AG04450 (cell line): ENCODE data around the gene KCNAB3. TPM values are rescaled to one million over a fixed set of nuclear protein-coding genes. Genes with fewer than 3 reads are reported as not detected.

Experiments
- CTCF ChIA-PET: fragments of 300-600, 350-600 bp; formaldehyde crosslinking; extraction: SDS; loops from one replicate; lab custom pipeline; 2022; ENCODE audit warnings: antibody characterized with exemption, inconsistent platforms; lab: Charles Lee
- POLR2A ChIA-PET: fragments of 350-600 bp; formaldehyde crosslinking; extraction: SDS; loops from one replicate; lab custom pipeline; 2021; ENCODE audit warnings: antibody characterized with exemption, inconsistent platforms; lab: Yijun Ruan, JAX
- DNase-seq: peaks from one replicate; pipeline ENCODE4 v3.0.0-alpha.2; 2011; ENCODE audit warnings: low read depth, low spot score
- H3K27ac ChIP-seq: one replicate; pipeline ENCODE4 v1.5.1; 2012; ENCODE audit warnings: low read depth, low read length, control low read depth
- H3K27me3 ChIP-seq: one replicate; pipeline ENCODE4 v1.6.0; 2012; ENCODE audit warnings: low read length; ENCODE audit not compliant: control insufficient read depth, insufficient read depth
- H3K4me3 ChIP-seq: 2 replicates; pipeline ENCODE4 v1.5.1; 2011; ENCODE audit warnings: mild to moderate bottlenecking, low read depth, low read length, control low read depth
- H3K9me3 ChIP-seq: 2 replicates; pipeline ENCODE4 v1.5.1; 2012; ENCODE audit warnings: low read length; ENCODE audit not compliant: control insufficient read depth, insufficient read depth
- polyA plus RNA-seq: library from polyadenylated mRNA; depleted of rRNA; stranded (reverse); fragments of >200 nt; gene quantifications from 2 replicates; pipeline ENCODE4 v1.2.3, GENCODE V29; 2011
- TF ChIP-seq, protein P1 (sequence below): IDR thresholded peaks from 2 replicates; pipeline ENCODE4 v1.5.1; 2011; ENCODE audit warnings: low read depth, low read length, control low read depth, inconsistent platforms

Gene KCNAB3
- polyA plus RNA-seq, 1 experiment = 2.2 TPM

DNA sequence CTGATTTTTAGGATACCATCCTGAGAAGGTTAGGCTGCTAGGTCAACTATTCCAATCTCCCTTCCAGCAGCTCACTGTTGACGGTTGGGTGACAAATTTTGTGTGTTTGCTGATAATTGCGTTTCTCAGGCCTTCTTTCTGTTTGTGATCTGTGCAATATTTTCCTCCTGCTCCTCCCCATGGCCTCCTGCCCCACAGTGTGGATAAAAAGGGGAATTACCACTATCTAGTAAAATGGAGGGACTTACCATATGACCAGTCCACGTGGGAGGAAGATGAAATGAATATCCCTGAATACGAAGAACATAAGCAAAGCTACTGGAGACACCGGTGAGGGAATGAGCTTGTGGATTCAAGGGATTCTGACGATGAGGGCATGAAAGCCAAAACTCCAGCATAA is 31.9 kb downstream of the KCNAB3 start:
- POLR2A ChIA-PET = interaction anchor here (0.9 kb wide), 1 partner anchor 9 kb away, joined by 3 read pairs; no protein-coding TSS in a partner anchor

DNA sequence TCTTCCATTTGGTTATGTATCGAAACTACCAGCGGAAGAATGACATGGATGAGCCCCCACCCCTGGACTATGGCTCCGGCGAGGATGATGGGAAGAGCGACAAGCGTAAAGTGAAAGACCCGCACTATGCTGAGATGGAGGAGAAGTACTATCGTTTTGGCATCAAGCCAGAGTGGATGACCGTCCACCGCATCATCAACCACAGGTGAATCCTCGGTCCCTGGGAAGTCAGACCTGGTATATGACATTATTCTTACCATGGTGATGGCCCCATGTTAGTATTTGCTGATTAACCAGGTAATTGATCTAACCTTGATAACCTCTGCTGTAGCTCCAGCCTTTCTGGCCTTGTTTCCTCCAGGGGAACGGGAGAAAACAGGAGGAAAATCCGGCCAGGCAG is 32.6 kb downstream of the KCNAB3 start:
- POLR2A ChIA-PET = interaction anchor here (0.6 to 0.9 kb wide), 2 partner anchors 8 to 55 kb away, joined by 3 read pairs; no protein-coding TSS in a partner anchor
- DNase-seq = no peak
- Histone ChIP-seq H3K4me3 (no peak overlapping the region), H3K27me3 (no peaks in the 10 kb centered on the region), H3K27ac (no peak overlapping the region), H3K9me3 (no peaks in the 10 kb centered on the region)
- CTCF ChIA-PET = interaction anchor here (1.0 to 3.2 kb wide), 11 partner anchors 15 to 161 kb away, joined by 3 to 46 read pairs (median 6); partner anchors contain the start of genes KDM6B and RNF227
- TF ChIP-seq, protein P1, sequence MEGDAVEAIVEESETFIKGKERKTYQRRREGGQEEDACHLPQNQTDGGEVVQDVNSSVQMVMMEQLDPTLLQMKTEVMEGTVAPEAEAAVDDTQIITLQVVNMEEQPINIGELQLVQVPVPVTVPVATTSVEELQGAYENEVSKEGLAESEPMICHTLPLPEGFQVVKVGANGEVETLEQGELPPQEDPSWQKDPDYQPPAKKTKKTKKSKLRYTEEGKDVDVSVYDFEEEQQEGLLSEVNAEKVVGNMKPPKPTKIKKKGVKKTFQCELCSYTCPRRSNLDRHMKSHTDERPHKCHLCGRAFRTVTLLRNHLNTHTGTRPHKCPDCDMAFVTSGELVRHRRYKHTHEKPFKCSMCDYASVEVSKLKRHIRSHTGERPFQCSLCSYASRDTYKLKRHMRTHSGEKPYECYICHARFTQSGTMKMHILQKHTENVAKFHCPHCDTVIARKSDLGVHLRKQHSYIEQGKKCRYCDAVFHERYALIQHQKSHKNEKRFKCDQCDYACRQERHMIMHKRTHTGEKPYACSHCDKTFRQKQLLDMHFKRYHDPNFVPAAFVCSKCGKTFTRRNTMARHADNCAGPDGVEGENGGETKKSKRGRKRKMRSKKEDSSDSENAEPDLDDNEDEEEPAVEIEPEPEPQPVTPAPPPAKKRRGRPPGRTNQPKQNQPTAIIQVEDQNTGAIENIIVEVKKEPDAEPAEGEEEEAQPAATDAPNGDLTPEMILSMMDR = no peak

More for the DNA sequence above, 31.9 kb downstream of the KCNAB3 start:
- TF ChIP-seq, protein P1 = peak; percentile 70
- Histone ChIP-seq H3K27ac (no peak overlapping the region), H3K27me3 (no peaks in the 10 kb centered on the region), H3K9me3 (no peaks in the 10 kb centered on the region), H3K4me3 (no peak overlapping the region)
- CTCF ChIA-PET = interaction anchor here (0.6 to 3.2 kb wide), 21 partner anchors 9 to 176 kb away, joined by 3 to 46 read pairs (median 4); partner anchors contain the start of genes KDM6B and RNF227
- DNase-seq = no peak

DNA sequence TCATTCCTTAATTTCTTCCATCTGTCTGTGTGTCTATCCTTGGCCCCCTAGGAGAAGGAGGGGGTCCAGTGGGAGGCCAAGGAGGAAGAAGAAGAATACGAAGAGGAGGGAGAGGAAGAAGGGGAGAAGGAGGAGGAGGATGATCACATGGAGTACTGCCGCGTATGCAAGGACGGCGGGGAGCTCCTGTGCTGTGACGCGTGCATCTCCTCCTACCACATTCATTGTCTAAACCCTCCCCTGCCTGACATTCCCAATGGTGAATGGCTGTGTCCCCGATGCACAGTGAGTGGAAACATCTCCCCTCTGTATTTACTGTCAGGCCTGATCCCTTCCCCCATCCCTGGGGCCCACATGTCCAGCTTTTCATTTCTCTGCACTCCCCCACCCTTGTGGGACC is 34.8 kb downstream of the KCNAB3 start:
- ChIA-PET POLR2A (interaction anchor here (1.0 kb wide), 1 partner anchor 11 kb away, joined by 4 read pairs; no protein-coding TSS in a partner anchor), CTCF (interaction anchor here (1.5 kb wide), 1 partner anchor 147 kb away, joined by 4 read pairs; no protein-coding TSS in a partner anchor)
- TF ChIP-seq, protein P1 = no peak
- H3K4me3 ChIP-seq = no peak overlapping the region
- no peak overlapping the region for H3K27ac ChIP-seq
- no peak for DNase-seq
- no peaks in the 10 kb centered on the region for H3K9me3 ChIP-seq
- H3K27me3 ChIP-seq = no peaks in the 10 kb centered on the region

DNA sequence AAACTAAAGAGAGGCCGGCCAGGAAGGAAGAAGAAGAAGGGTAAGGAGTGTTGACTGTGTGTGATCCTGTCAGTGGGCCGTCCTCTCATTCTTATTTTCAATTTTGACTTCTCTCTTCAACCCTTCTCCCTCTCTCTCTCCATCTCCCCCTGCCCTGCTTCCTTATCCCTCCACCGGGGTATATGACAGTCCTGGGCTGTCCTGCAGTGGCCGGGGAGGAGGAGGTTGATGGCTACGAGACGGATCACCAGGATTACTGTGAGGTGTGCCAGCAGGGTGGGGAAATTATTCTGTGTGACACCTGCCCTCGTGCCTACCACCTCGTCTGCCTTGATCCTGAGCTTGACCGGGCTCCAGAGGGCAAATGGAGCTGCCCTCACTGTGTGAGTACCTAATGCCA is 35.4 kb downstream of the KCNAB3 start:
- POLR2A ChIA-PET = interaction anchor here (1.0 kb wide), 1 partner anchor 10 kb away, joined by 4 read pairs; no protein-coding TSS in a partner anchor
- no peak for DNase-seq
- no peaks in the 10 kb centered on the region for H3K9me3 ChIP-seq
- no peak overlapping the region for H3K27ac ChIP-seq
- TF ChIP-seq, protein P1 = no peak
- no peaks in the 10 kb centered on the region for H3K27me3 ChIP-seq
- CTCF ChIA-PET = no interaction called here
- H3K4me3 ChIP-seq = no peak overlapping the region

- ChIA-PET CTCF (no interaction called here), POLR2A (no interaction called here)
- H3K27me3 ChIP-seq = no peaks in the 10 kb centered on the region
- no peak overlapping the region for H3K27ac ChIP-seq
- TF ChIP-seq, protein P1 = no peak
- DNase-seq = no peak
- no peak overlapping the region for H3K4me3 ChIP-seq
- H3K9me3 ChIP-seq = no peaks in the 10 kb centered on the region
These were observed 36.3 kb downstream of the KCNAB3 start for GRCh38 chr17:7893187-7893880.
